Ammon's horn (tissue), 1 donor: Measurements from ENCODE around the gene LRRC23.
"Not testable (repeated sequence)": the region's sequence is repeated elsewhere in the genome, so short reads cannot be mapped to it uniquely, and the experiment has no call there.

ENCODE experiments used
- DNase-seq: peaks from one replicate; pipeline ENCODE4 v3.0.0-alpha.2; 2016; ENCODE audit warnings: low spot score

Gene LRRC23

GRCh38 chr12:6904280-6905276 lies at the start of gene LRRC23:
TSS of gene LRRC23 (plus strand) at chr12:6904822. CDS start at chr12:6905634, 812 bp downstream.
- peak; percentile 98 for DNase-seq

- no peak for DNase-seq
Measured at GRCh38 chr12:6855322-6855721, 49.3 kb upstream of the LRRC23 start.

- DNase-seq: no peak
Measured at GRCh38 chr12:6858799-6859198, 45.8 kb upstream of the LRRC23 start.

GRCh38 chr12:6860116-6860515 lies 44.5 kb upstream of the LRRC23 start:
- DNase-seq: no peak

- DNase-seq: no peak
Measured at GRCh38 chr12:6860942-6861341, 43.7 kb upstream of the LRRC23 start.

GRCh38 chr12:6861391-6861790 lies 43.2 kb upstream of the LRRC23 start:
- DNase-seq: no peak

GRCh38 chr12:6863033-6863432 lies 41.6 kb upstream of the LRRC23 start:
- no peak for DNase-seq

- no peak for DNase-seq
Measured at GRCh38 chr12:6863586-6864321, 40.9 kb upstream of the LRRC23 start.

- not testable (repeated sequence) for DNase-seq
Measured at GRCh38 chr12:6865307-6865706, 39.3 kb upstream of the LRRC23 start.

- peak; percentile 4 for DNase-seq
Measured at GRCh38 chr12:6866163-6866919, 38.3 kb upstream of the LRRC23 start.

GRCh38 chr12:6866920-6867412 lies 37.7 kb upstream of the LRRC23 start:
- DNase-seq: no peak

- peak; percentile 91 for DNase-seq
Measured at GRCh38 chr12:6867413-6868210, 37.0 kb upstream of the LRRC23 start, which contains the start of gene TPI1. TSS of gene TPI1 (plus strand) at chr12:6867531. CDS start at chr12:6867567, 36 bp downstream.

GRCh38 chr12:6868211-6869048 lies 36.2 kb upstream of the LRRC23 start:
- DNase-seq: peak; percentile 24

GRCh38 chr12:6869049-6870021 lies 35.3 kb upstream of the LRRC23 start:
- peak; percentile 78 for DNase-seq

GRCh38 chr12:6870304-6870703 lies 34.3 kb upstream of the LRRC23 start:
- DNase-seq: not testable (repeated sequence)

- peak; percentile 5 for DNase-seq
Measured at GRCh38 chr12:6871052-6871957, 33.3 kb upstream of the LRRC23 start.
